Endodermal cell (in vitro differentiated cells): ENCODE measurements around the gene RCHY1. TPM values are rescaled to one million over a fixed set of nuclear protein-coding genes. Genes with fewer than 3 reads are reported as not detected.

Source experiments
- DNase-seq: peaks from one replicate; pipeline ENCODE4 v3.0.0-alpha.2; 2017
- H3K27ac ChIP-seq: 2 replicates; pipeline ENCODE4 v1.5.1; 2013; ENCODE audit warnings: mild to moderate bottlenecking, low read depth, low read length, moderate library complexity
- H3K27me3 ChIP-seq: 2 replicates; pipeline ENCODE4 v1.6.1; 2013; ENCODE audit warnings: mild to moderate bottlenecking, low read length, moderate library complexity; ENCODE audit not compliant: insufficient read depth, control insufficient read depth, poor library complexity, severe bottlenecking
- H3K36me3 ChIP-seq: 2 replicates; pipeline ENCODE4 v1.7.0; 2013; ENCODE audit warnings: mild to moderate bottlenecking, low read length, moderate library complexity; ENCODE audit not compliant: control insufficient read depth, insufficient read depth
- H3K4me1 ChIP-seq: one replicate; pipeline ENCODE4 v1.7.0; 2013; ENCODE audit warnings: low read length; ENCODE audit not compliant: control insufficient read depth, insufficient read depth
- H3K4me3 ChIP-seq: 2 replicates; pipeline ENCODE4 v1.5.1; 2013; ENCODE audit warnings: mild to moderate bottlenecking, low read length, moderate library complexity
- H3K9ac ChIP-seq: 2 replicates; pipeline ENCODE4 v1.6.1; 2013; ENCODE audit warnings: mild to moderate bottlenecking, low read length, moderate library complexity; ENCODE audit not compliant: poor library complexity, severe bottlenecking; ENCODE audit errors: extremely low read depth
- H3K9me3 ChIP-seq: 2 replicates; pipeline ENCODE4 v1.6.1; 2013; ENCODE audit warnings: mild to moderate bottlenecking, low read length, moderate library complexity; ENCODE audit not compliant: control insufficient read depth
- H3K27ac Mint-ChIP-seq: 2 replicates; pipeline ENCODE4 v1.8.0; 2020; ENCODE audit warnings: mixed read lengths
- H3K27me3 Mint-ChIP-seq: 2 replicates; pipeline ENCODE4 v1.8.0; 2021; ENCODE audit warnings: mild to moderate bottlenecking, mixed read lengths; ENCODE audit not compliant: insufficient read depth
- H3K36me3 Mint-ChIP-seq: 2 replicates; pipeline ENCODE4 v1.8.0; 2020; ENCODE audit warnings: low read depth, mixed read lengths
- H3K4me1 Mint-ChIP-seq: 2 replicates; pipeline ENCODE4 v1.8.0; 2020; ENCODE audit warnings: mixed read lengths
- H3K4me3 Mint-ChIP-seq: 2 replicates; pipeline ENCODE4 v1.8.0; 2020; ENCODE audit warnings: mild to moderate bottlenecking, moderate library complexity, mixed read lengths
- H3K9me3 Mint-ChIP-seq: 2 replicates; pipeline ENCODE4 v1.8.0; 2020; ENCODE audit warnings: mild to moderate bottlenecking, mixed read lengths
- CTCF ChIP-seq: fragments of 200-600 bp; sonication (generic); conservative IDR thresholded peaks from 2 replicates; pipeline ENCODE4 v1.5.0; 2021; ENCODE audit warnings: antibody characterized with exemption, mild to moderate bottlenecking
- WGBS, 2 experiments: methylation state at CpG; one replicate each; pipeline versions ENCODE4 v1.1.5 to v1.1.7; 2013; ENCODE audit warnings: missing lambda C conversion rate in 2 of 2, mixed read lengths in 1 of 2; ENCODE audit not compliant: insufficient coverage in 1 of 2, insufficient read length in 1 of 2; 5-methylcytosine and 5-hydroxymethylcytosine counted together
- total RNA-seq, 2 donors: library from RNA; stranded (reverse); fragmentation: NEBNext Ultra II Directional in 1 of 2; extraction: Animal tissue kit (Norgen Biotek cat#: 25700) in 1 of 2; gene quantifications; 2 replicates in 1 of 2; 3 replicates in 1 of 2; pipeline ENCODE4 v1.2.1, GENCODE V29; 2021

Gene RCHY1
- total RNA-seq, 2 donors from 2014 or later, result 35.5 to 35.7 TPM

DNA sequence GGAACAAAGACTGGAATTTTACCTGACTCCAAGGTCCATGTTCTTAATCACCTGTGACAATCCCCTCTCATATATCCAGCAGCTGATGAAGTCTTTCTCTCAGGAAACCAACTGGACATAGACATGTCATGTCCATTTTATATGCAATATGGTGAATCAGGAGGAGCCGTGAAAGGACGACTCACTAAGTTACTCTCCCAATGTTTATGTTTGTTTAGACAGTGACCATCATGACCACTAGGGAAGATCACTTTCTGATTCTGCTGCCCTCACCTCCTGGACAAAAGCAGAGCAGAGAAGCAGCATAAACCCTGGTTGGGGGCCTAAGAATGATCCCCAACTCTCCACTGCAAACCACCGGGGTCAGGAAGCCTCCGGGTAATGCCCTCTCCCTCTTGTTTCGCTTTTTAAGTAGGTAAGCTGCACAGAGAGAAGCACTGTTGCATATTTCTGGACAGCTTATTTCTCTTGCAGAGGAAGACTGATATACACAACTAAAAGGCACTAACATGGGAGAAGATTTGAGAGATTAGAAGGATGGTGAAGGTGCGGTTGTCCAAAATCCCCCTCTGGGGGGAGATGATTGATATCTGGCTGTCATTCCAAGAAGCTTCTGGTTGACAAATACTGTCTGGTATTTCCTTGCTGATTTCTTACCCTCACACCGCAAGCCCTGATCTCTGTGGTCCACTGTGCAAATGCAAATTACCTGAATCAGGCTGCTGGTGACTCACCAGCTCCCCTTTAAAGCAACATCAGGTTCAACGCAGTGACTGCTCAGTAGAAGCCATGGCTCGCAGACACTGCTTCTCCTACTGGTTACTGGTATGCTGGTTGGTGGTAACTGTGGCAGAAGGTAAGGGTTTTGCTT, 41.3 kb upstream of the RCHY1 start, which contains the start of gene ODAPH:
Gene ODAPH (plus strand): TSS at position 773 of the 871 bp plus-strand sequence. CDS start 17 bp downstream, at position 790.
- TF ChIP-seq CTCF, result peak; percentile 58
- Mint-ChIP-seq H3K4me3 (no peak within 1 kb of the TSS), H3K36me3 (no peaks in the 10 kb centered on the region)

GRCh38 chr4:75552452-75552851, 38.2 kb upstream of the RCHY1 start:
- Mint-ChIP-seq H3K9me3 (no peaks in the 10 kb centered on the region), H3K4me3 (no peak overlapping the region), H3K4me1 (no peaks in the 10 kb centered on the region), H3K36me3 (no peaks in the 10 kb centered on the region), H3K27me3 (no peaks in the 10 kb centered on the region), H3K27ac (no peak overlapping the region)
- TF ChIP-seq CTCF, result no peak
- no peaks in the 10 kb centered on the region for H3K9me3 ChIP-seq
- DNase-seq, result no peak
- no peak overlapping the region for H3K9ac ChIP-seq
- H3K27me3 ChIP-seq, result no peaks in the 10 kb centered on the region
- H3K4me3 ChIP-seq, result no peak overlapping the region
- no peak overlapping the region for H3K27ac ChIP-seq
- H3K36me3 ChIP-seq, result no peaks in the 10 kb centered on the region
- no peaks in the 10 kb centered on the region for H3K4me1 ChIP-seq

More for the DNA sequence above, 41.3 kb upstream of the RCHY1 start, which contains the start of gene ODAPH:
- H3K27me3 ChIP-seq, result no peaks in the 10 kb centered on the region
- no peak within 1 kb of the TSS for H3K27ac ChIP-seq
- DNase-seq, result peak; percentile 50
- no peaks in the 10 kb centered on the region for H3K4me1 Mint-ChIP-seq
- no peak within 1 kb of the TSS for H3K9ac ChIP-seq
- H3K27me3 Mint-ChIP-seq, result no peaks in the 10 kb centered on the region
- no peaks in the 10 kb centered on the region for H3K9me3 ChIP-seq
- H3K9me3 Mint-ChIP-seq, result no peaks in the 10 kb centered on the region
- H3K36me3 ChIP-seq, result no peaks in the 10 kb centered on the region
- H3K27ac Mint-ChIP-seq, result no peak within 1 kb of the TSS
- no peak within 1 kb of the TSS for H3K4me3 ChIP-seq
- H3K4me1 ChIP-seq, result no peaks in the 10 kb centered on the region
- 53 to 84% methylated on average over 4 to 9 of the region's 9 CpGs for WGBS, 2 experiments

DNA sequence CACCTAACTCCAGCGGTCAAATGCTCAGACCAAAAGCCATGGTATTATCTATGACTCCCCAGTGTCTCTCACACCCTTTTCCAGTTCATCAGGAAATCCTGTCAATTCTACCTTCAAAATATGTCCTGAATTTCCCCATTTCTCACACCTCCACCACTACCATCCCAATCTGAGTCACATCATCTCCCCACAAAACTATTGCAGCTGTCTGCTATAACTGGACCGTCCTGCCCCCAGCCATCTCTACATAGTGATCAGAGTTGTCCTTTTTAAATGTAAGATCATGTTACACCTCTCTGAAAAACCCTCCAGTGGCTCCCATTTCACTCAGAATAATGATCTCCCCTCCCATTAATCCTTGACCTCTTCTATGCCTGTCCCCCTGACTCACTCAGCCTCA, 34.8 kb upstream of the RCHY1 start:
- Mint-ChIP-seq H3K9me3 (no peaks in the 10 kb centered on the region), H3K4me3 (no peak overlapping the region), H3K36me3 (peaks cover 3% of the 10 kb centered on the region), H3K27me3 (no peaks in the 10 kb centered on the region), H3K4me1 (no peaks in the 10 kb centered on the region), H3K27ac (no peak overlapping the region)
- Histone ChIP-seq H3K9ac (no peak overlapping the region), H3K9me3 (no peaks in the 10 kb centered on the region), H3K4me1 (no peaks in the 10 kb centered on the region), H3K27me3 (no peaks in the 10 kb centered on the region), H3K36me3 (no peaks in the 10 kb centered on the region), H3K27ac (no peak overlapping the region), H3K4me3 (no peak overlapping the region)
- TF ChIP-seq CTCF, result no peak
- DNase-seq, result no peak
- WGBS, 2 experiments, result 93 to 94% methylated on average over 2 of the region's 2 CpGs
